Activated CD4-positive, alpha-beta T cell treated with anti-CD3 and anti-CD28 coated beads, Interleukin-2, amount 50 U/mL, for 16 hours (primary cell): ENCODE measurements around the gene RNASE12.
"Not testable (repeated sequence)": the region's sequence is repeated elsewhere in the genome, so short reads cannot be mapped to it uniquely, and the experiment has no call there.

ENCODE experiments used
- DNase-seq: peaks from one replicate; pipeline ENCODE4 v3.0.0-alpha.2; 2020

RNASE12 gene

GRCh38 chr14:20578784-20579502 lies 12.2 kb downstream of the RNASE12 start:
- no peak for DNase-seq

- DNase-seq = no peak
Measured at GRCh38 chr14:20578325-20578724, 12.9 kb downstream of the RNASE12 start.

GRCh38 chr14:20572382-20572990 lies 18.7 kb downstream of the RNASE12 start:
- not testable (repeated sequence) for DNase-seq

GRCh38 chr14:20570720-20571119 lies 20.5 kb downstream of the RNASE12 start:
- DNase-seq = not testable (repeated sequence)

GRCh38 chr14:20569865-20570264 lies 21.3 kb downstream of the RNASE12 start:
- not testable (repeated sequence) for DNase-seq

GRCh38 chr14:20569066-20569465 lies 22.1 kb downstream of the RNASE12 start:
- DNase-seq = no peak

- no peak for DNase-seq
Measured at GRCh38 chr14:20568393-20568792, 22.8 kb downstream of the RNASE12 start.

GRCh38 chr14:20567199-20567598 lies 24.0 kb downstream of the RNASE12 start:
- DNase-seq = not testable (repeated sequence)

GRCh38 chr14:20564501-20564997 lies 26.6 kb downstream of the RNASE12 start:
- no peak for DNase-seq

- DNase-seq = no peak
Measured at GRCh38 chr14:20563971-20564370, 27.2 kb downstream of the RNASE12 start.

- DNase-seq = no peak
Measured at GRCh38 chr14:20560961-20561360, 30.2 kb downstream of the RNASE12 start, which contains the start of gene RNASE9. RNASE9 (minus strand) TSS chr14:20561047.

- no peak for DNase-seq
Measured at GRCh38 chr14:20559461-20559904, 31.7 kb downstream of the RNASE12 start.

GRCh38 chr14:20557212-20557542 lies 34.0 kb downstream of the RNASE12 start:
- DNase-seq = no peak

GRCh38 chr14:20556500-20557211 lies 34.5 kb downstream of the RNASE12 start:
- DNase-seq = no peak

- DNase-seq = no peak
Measured at GRCh38 chr14:20555845-20556244, 35.3 kb downstream of the RNASE12 start.

GRCh38 chr14:20553024-20553423 lies 38.2 kb downstream of the RNASE12 start:
- DNase-seq = no peak

- no peak for DNase-seq
Measured at GRCh38 chr14:20551606-20552005, 39.6 kb downstream of the RNASE12 start.

- no peak for DNase-seq
Measured at GRCh38 chr14:20550926-20551325, 40.2 kb downstream of the RNASE12 start.

GRCh38 chr14:20548414-20549158 lies 42.6 kb downstream of the RNASE12 start:
- DNase-seq = no peak

- DNase-seq = no peak
Measured at GRCh38 chr14:20546877-20547276, 44.3 kb downstream of the RNASE12 start.
